Nucleus accumbens (tissue), 56 donors: Measurements from ENCODE around the gene KRTAP10-3.
"Not testable (repeated sequence)": the region's sequence is repeated elsewhere in the genome, so short reads cannot be mapped to it uniquely, and the experiment has no call there.

Experiments
- DNase-seq, 56 donors: peaks; one replicate each; lab custom pipeline; 2025; lab: John Stamatoyannopoulos, UW

Gene KRTAP10-3

GRCh38 chr21:44558695-44559094, at the start of gene KRTAP10-3:
Gene KRTAP10-3, minus strand, starts transcription at chr21:44558795. Its CDS starts 80 bp downstream, at chr21:44558715.
- DNase-seq = no peak

- no peak for DNase-seq
These were observed 47.9 kb upstream of the KRTAP10-3 start for GRCh38 chr21:44606495-44606894.

- no peak for DNase-seq
These were observed 45.3 kb upstream of the KRTAP10-3 start for GRCh38 chr21:44603911-44604310.

- DNase-seq = no peak
These were observed 44.7 kb upstream of the KRTAP10-3 start for GRCh38 chr21:44603109-44603875.

- DNase-seq = no peak
These were observed 43.9 kb upstream of the KRTAP10-3 start for GRCh38 chr21:44602463-44602850.

- no peak for DNase-seq
These were observed 43.2 kb upstream of the KRTAP10-3 start for GRCh38 chr21:44601596-44602462.

GRCh38 chr21:44601091-44601490, 42.5 kb upstream of the KRTAP10-3 start:
- DNase-seq = not testable (repeated sequence)

- DNase-seq = not testable (repeated sequence)
These were observed 41.8 kb upstream of the KRTAP10-3 start, which contains the start of gene KRTAP10-7 for GRCh38 chr21:44600118-44600978. Gene KRTAP10-7, plus strand, starts transcription at chr21:44600597. Its CDS starts 25 bp downstream, at chr21:44600622.

- DNase-seq = no peak
These were observed 40.9 kb upstream of the KRTAP10-3 start for GRCh38 chr21:44599264-44600029.

GRCh38 chr21:44598061-44598460, 39.5 kb upstream of the KRTAP10-3 start:
- no peak for DNase-seq

- DNase-seq = no peak
These were observed 37.6 kb upstream of the KRTAP10-3 start for GRCh38 chr21:44596068-44596725.

- no peak for DNase-seq
These were observed 36.9 kb upstream of the KRTAP10-3 start for GRCh38 chr21:44595524-44595923.

- DNase-seq = no peak
These were observed 35.9 kb upstream of the KRTAP10-3 start for GRCh38 chr21:44594406-44594916.

- no peak for DNase-seq
These were observed 35.2 kb upstream of the KRTAP10-3 start for GRCh38 chr21:44593598-44594405.

- DNase-seq = no peak
These were observed 34.1 kb upstream of the KRTAP10-3 start, which contains the start of gene KRTAP10-6 for GRCh38 chr21:44592446-44593311. Gene KRTAP10-6, minus strand, starts transcription at chr21:44592505. Its CDS starts 21 bp downstream, at chr21:44592484.

GRCh38 chr21:44591801-44592130, 33.2 kb upstream of the KRTAP10-3 start:
- not testable (repeated sequence) for DNase-seq
